HepG2 (cell line): ENCODE measurements around the gene CCT7. TPM values are rescaled to one million over a fixed set of nuclear protein-coding genes. Genes with fewer than 3 reads are reported as not detected.

ENCODE experiments used
- ATAC-seq: fragments of 200-7000 bp; cut with Tn5 transposase; 3 replicates; pipeline ENCODE4 v1.9.1; 2020; ENCODE audit warnings: mild to moderate bottlenecking, moderate library complexity
- BruUV-seq: library from RNA; stranded (reverse); fragments of 400-500 nt; replicated peaks from 2 replicates; lab custom pipeline; 2021; lab: Mats Ljungman, UMichigan
- CTCF ChIA-PET: fragments of 300-600 bp; formaldehyde crosslinking; extraction: SDS; loops from one replicate; lab custom pipeline; 2021; ENCODE audit warnings: low total read pairs, inconsistent platforms, low intra/inter-chr PET ratio; lab: Yijun Ruan, JAX
- POLR2A ChIA-PET: fragments of 350-600 bp; sonication (Branson Sonifier 250); formaldehyde crosslinking; loops from one replicate; lab custom pipeline; 2020; ENCODE audit warnings: antibody characterized with exemption, inconsistent platforms; lab: Yijun Ruan, JAX
- DNase-seq: peaks from one replicate; pipeline ENCODE4 v3.0.0-alpha.2; 2015; ENCODE audit warnings: low spot score
- FAIRE-seq: peaks from 3 replicates; lab custom pipeline; 2011; peaks lifted over from hg19 to GRCh38; lab: Jason Lieb, UNC
- H2AFZ ChIP-seq: one replicate; pipeline ENCODE4 v1.6.1; 2011; ENCODE audit warnings: low read length, inconsistent platforms
- H3K27ac ChIP-seq: fragments of 300-600 bp; 3 replicates; pipeline ENCODE4 v1.8.0; 2011; ENCODE audit warnings: mixed run types, mild to moderate bottlenecking, mixed read lengths, low read length, inconsistent platforms; ENCODE audit not compliant: insufficient read depth; ENCODE audit errors: extremely low read length
- H3K27me3 ChIP-seq, 2 experiments: fragments of 200-600 bp in 1 of 2; 2 replicates in 1 of 2; 3 replicates in 1 of 2; pipeline versions ENCODE4 v1.6.0 to v1.8.0; 2011; ENCODE audit warnings: low read length in 2 of 2, mild to moderate bottlenecking in 2 of 2, moderate library complexity in 2 of 2, inconsistent platforms in 1 of 2; ENCODE audit not compliant: insufficient read depth in 2 of 2, control insufficient read depth in 1 of 2
- H3K36me3 ChIP-seq, 2 experiments: fragments of 200-600 bp in 1 of 2; replicated peaks in 1 of 2; 2 replicates in 1 of 2; 3 replicates in 1 of 2; pipeline versions ENCODE4 v1.5.1 to v1.8.0; 2011; ENCODE audit warnings: low read length in 2 of 2, inconsistent platforms in 1 of 2; ENCODE audit not compliant: insufficient read depth in 2 of 2, control insufficient read depth in 1 of 2
- H3K4me1 ChIP-seq: 2 replicates; pipeline ENCODE4 v1.5.1; 2012; ENCODE audit warnings: low read length, inconsistent platforms; ENCODE audit not compliant: insufficient read depth
- H3K4me2 ChIP-seq: 2 replicates; pipeline ENCODE4 v1.6.0; 2011; ENCODE audit warnings: low read depth, low read length, inconsistent platforms
- H3K4me3 ChIP-seq, 3 experiments: fragments of 200-600 bp in 1 of 3; sonication (generic), shearing (Covaris generic) in 1 of 3; replicated peaks in 1 of 3; 2 replicates each; pipeline ENCODE4 v1.5.1; 2011 to 2016; ENCODE audit warnings: low read length in 3 of 3, inconsistent platforms in 2 of 3, low read depth in 2 of 3, mild to moderate bottlenecking in 2 of 3, control low read depth in 1 of 3, mixed read lengths in 1 of 3; ENCODE audit not compliant: insufficient read depth in 1 of 3
- H3K79me2 ChIP-seq: one replicate; pipeline ENCODE4 v1.6.1; 2011; ENCODE audit warnings: low read length, inconsistent platforms; ENCODE audit not compliant: insufficient read depth
- H3K9ac ChIP-seq: 2 replicates; pipeline ENCODE4 v1.6.0; 2011; ENCODE audit warnings: mild to moderate bottlenecking, low read depth, low read length, inconsistent platforms; ENCODE audit not compliant: insufficient read depth
- H3K9me3 ChIP-seq: 2 replicates; pipeline ENCODE4 v1.5.1; 2012; ENCODE audit warnings: mild to moderate bottlenecking, low read length
- H4K20me1 ChIP-seq: 2 replicates; pipeline ENCODE4 v1.6.0; 2011; ENCODE audit warnings: inconsistent platforms, mild to moderate bottlenecking, low read length, moderate library complexity; ENCODE audit not compliant: insufficient read depth
- ELF4 ChIP-seq: sonication (generic); formaldehyde crosslinking; IDR thresholded peaks from 2 replicates; pipeline ENCODE4 v1.5.0; 2020; ENCODE audit warnings: missing genetic modification reagents, mild to moderate bottlenecking, moderate library complexity, borderline replicate concordance
- ISX ChIP-seq: sonication (generic); formaldehyde crosslinking; conservative IDR thresholded peaks from 2 replicates; pipeline ENCODE4 v1.5.0; 2020; ENCODE audit warnings: missing genetic modification reagents
- MYNN ChIP-seq: sonication (generic); formaldehyde crosslinking; IDR thresholded peaks from 2 replicates; pipeline ENCODE4 v1.4.0; 2020; ENCODE audit warnings: mild to moderate bottlenecking, low read depth, missing genetic modification reagents
- SATB2 ChIP-seq: sonication (generic); formaldehyde crosslinking; IDR thresholded peaks from 2 replicates; pipeline ENCODE4 v1.5.0; 2020; ENCODE audit warnings: missing genetic modification reagents
- SCMH1 ChIP-seq: sonication (generic); formaldehyde crosslinking; IDR thresholded peaks from 2 replicates; pipeline ENCODE4 v1.9.0; 2021; ENCODE audit warnings: missing genetic modification reagents, mild to moderate bottlenecking, borderline replicate concordance
- SIX4 ChIP-seq: sonication (generic); formaldehyde crosslinking; IDR thresholded peaks from 2 replicates; pipeline ENCODE4 v1.4.0; 2020; ENCODE audit warnings: missing genetic modification reagents
- USF2 ChIP-seq, 2 experiments: sonication (generic) in 1 of 2; formaldehyde crosslinking in 1 of 2; IDR thresholded peaks; 2 replicates each; pipeline versions ENCODE4 v1.5.1 to v1.6.1; 2011 to 2020; ENCODE audit warnings: borderline replicate concordance in 1 of 2, low read depth in 1 of 2, low read length in 1 of 2, mild to moderate bottlenecking in 1 of 2, missing genetic modification reagents in 1 of 2, moderate library complexity in 1 of 2
- ZNF547 ChIP-seq: sonication (generic); formaldehyde crosslinking; IDR thresholded peaks from 2 replicates; pipeline ENCODE4 v1.5.1; 2020; ENCODE audit warnings: mild to moderate bottlenecking, missing genetic modification reagents
- WGBS: methylation state at CpG from one replicate; pipeline ENCODE4 v1.1.6; 2017; ENCODE audit warnings: low lambda C conversion rate; 5-methylcytosine and 5-hydroxymethylcytosine counted together
- in situ Hi-C: cut with HindIII; loops from 2 replicates; pipeline ENCODE4 v1.10.0; 2017; ENCODE audit warnings: low pct_unique_long_range_greater_than_20kb; ENCODE audit not compliant: extremely low pct_ligation_motif_present
- intact Hi-C: fragments of 100-400 bp; cut with micrococcal nuclease; formaldehyde crosslinking; loops from one replicate; pipeline ENCODE4 v1.10.0; 2022; ENCODE audit not compliant: unreplicated experiment
- polyA plus RNA-seq, 8 experiments: library from polyadenylated mRNA; depleted of rRNA in 3 of 8; stranded (reverse) in 7 of 8; unstranded in 1 of 8; fragments of >200 nt; fragmentation: Illumina TruSeq in 4 of 8; extraction: Trizol in 4 of 8; gene quantifications; 2 replicates each; pipeline versions ENCODE4 v1.2.1 to v1.2.3, GENCODE V29; 2011 to 2016; ENCODE audit warnings: low read depth in 4 of 8, missing spikeins in 1 of 8, mixed read lengths in 1 of 8; ENCODE audit not compliant: insufficient read depth in 1 of 8
- total RNA-seq, 5 experiments: library from RNA; depleted of rRNA; stranded (reverse); fragments of >200 nt; fragmentation: Illumina TruSeq; extraction: Trizol; gene quantifications; 2 replicates each; pipeline ENCODE4 v1.2.3, GENCODE V29; 2016; ENCODE audit warnings: low read depth in 1 of 5
- TF ChIP-seq, protein P1 (sequence below): sonication (generic); formaldehyde crosslinking; IDR thresholded peaks from 2 replicates; pipeline ENCODE4 v1.4.0; 2020; ENCODE audit warnings: mild to moderate bottlenecking, missing genetic modification reagents
- TF ChIP-seq, protein P2 (sequence below): sonication (generic); formaldehyde crosslinking; IDR thresholded peaks from 2 replicates; pipeline ENCODE4 v1.8.0; 2022; ENCODE audit warnings: mild to moderate bottlenecking, missing genetic modification reagents, moderate library complexity

Gene CCT7
- total and polyA plus RNA-seq, 2 of the 13 experiments (the other 11 are each of a cell fraction or from before 2014, with no cell fraction given), result 347 to 517 TPM

DNA sequence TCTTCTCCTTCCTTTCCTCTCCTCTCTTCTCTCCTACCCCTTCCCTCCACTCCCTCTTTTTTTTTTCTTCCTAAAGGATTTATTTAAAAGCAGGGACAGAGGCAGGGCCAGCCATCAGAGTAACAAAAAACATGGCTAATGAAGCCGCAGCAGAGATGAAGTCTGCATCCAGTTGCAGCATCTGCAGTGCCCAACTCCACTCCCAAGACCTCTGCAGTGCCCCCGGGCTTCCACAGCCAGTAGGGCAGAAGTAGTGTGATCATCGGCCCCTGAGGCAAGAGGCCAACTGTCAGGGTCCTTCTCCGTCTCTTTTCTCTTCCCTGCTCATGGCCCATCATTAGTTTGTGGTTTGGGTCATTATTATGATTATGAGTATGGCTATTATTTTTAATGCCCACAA is 63.5 kb downstream of the CCT7 start:
- 12% methylated on average over 4 of the region's 4 CpGs for WGBS
- Histone ChIP-seq H3K4me2 (no peak overlapping the region), H3K9ac (no peak overlapping the region), H3K4me3 (no peak overlapping the region), H3K79me2 (no peaks in the 10 kb centered on the region), H3K27ac (no peak overlapping the region), H2AFZ (no peak overlapping the region)
- POLR2A ChIA-PET, result no interaction called here
- BruUV-seq, result no TSS peak
- DNase-seq, result no peak
- no peak for FAIRE-seq
- TF ChIP-seq ELF4 (CRISPR knock-in tag), result no peak
- TF ChIP-seq SATB2 (CRISPR knock-in tag), result no peak
- TF ChIP-seq ZNF547 (CRISPR knock-in tag), result no peak
- TF ChIP-seq SIX4, result no peak
- TF ChIP-seq, all 625 proteins: peak for 0
- ATAC-seq, result no peak
- CTCF ChIA-PET, result no interaction called here
- Histone ChIP-seq H3K36me3 (no peaks in the 10 kb centered on the region), H3K27me3 (peaks cover 5 to 66% of the 10 kb centered on the region in 2 experiments; a peak in 4 of 5 replicates), H4K20me1 (no peaks in the 10 kb centered on the region; the same call in 1 of the 2 replicates), H3K9me3 (no peaks in the 10 kb centered on the region), H3K4me1 (peaks cover 5% of the 10 kb centered on the region; the same call in 1 of the 2 replicates)
- intact Hi-C loops (no loop called here), in situ Hi-C loops (no loop called here)

- CTCF ChIA-PET, result no interaction called here
- in situ Hi-C loops (no loop called here), intact Hi-C loops (no loop called here)
- DNase-seq, result no peak
- H3K36me3 ChIP-seq, result no peaks in the 10 kb centered on the region
- H3K27ac ChIP-seq, result no peak overlapping the region
- H2AFZ ChIP-seq, result no peak overlapping the region
- no peak overlapping the region for H3K9ac ChIP-seq
- ATAC-seq, result no peak
- no peaks in the 10 kb centered on the region for H4K20me1 ChIP-seq
- H3K9me3 ChIP-seq, result no peaks in the 10 kb centered on the region
- 13% methylated on average over 3 of the region's 3 CpGs for WGBS
- H3K4me1 ChIP-seq, result no peaks in the 10 kb centered on the region
- no TSS peak for BruUV-seq
- H3K79me2 ChIP-seq, result no peaks in the 10 kb centered on the region
- FAIRE-seq, result no peak
- H3K27me3 ChIP-seq, result peaks cover 0 to 42% of the 10 kb centered on the region in 2 experiments; a peak in 4 of 5 replicates
- POLR2A ChIA-PET, result no interaction called here
- no peak overlapping the region for H3K4me2 ChIP-seq
- H3K4me3 ChIP-seq, result no peak overlapping the region
- no peak for TF ChIP-seq SCMH1 (CRISPR knock-in tag)
- no peak for TF ChIP-seq USF2 (IDR thresholded peaks at IDR 0.05; ENCODE audit: low read depth, low read length)
- TF ChIP-seq USF2 (CRISPR knock-in tag; IDR thresholded peaks at IDR 0.05; ENCODE audit: borderline replicate concordance), result no peak
- no peak for TF ChIP-seq ISX (CRISPR knock-in tag)
- TF ChIP-seq, protein P1, sequence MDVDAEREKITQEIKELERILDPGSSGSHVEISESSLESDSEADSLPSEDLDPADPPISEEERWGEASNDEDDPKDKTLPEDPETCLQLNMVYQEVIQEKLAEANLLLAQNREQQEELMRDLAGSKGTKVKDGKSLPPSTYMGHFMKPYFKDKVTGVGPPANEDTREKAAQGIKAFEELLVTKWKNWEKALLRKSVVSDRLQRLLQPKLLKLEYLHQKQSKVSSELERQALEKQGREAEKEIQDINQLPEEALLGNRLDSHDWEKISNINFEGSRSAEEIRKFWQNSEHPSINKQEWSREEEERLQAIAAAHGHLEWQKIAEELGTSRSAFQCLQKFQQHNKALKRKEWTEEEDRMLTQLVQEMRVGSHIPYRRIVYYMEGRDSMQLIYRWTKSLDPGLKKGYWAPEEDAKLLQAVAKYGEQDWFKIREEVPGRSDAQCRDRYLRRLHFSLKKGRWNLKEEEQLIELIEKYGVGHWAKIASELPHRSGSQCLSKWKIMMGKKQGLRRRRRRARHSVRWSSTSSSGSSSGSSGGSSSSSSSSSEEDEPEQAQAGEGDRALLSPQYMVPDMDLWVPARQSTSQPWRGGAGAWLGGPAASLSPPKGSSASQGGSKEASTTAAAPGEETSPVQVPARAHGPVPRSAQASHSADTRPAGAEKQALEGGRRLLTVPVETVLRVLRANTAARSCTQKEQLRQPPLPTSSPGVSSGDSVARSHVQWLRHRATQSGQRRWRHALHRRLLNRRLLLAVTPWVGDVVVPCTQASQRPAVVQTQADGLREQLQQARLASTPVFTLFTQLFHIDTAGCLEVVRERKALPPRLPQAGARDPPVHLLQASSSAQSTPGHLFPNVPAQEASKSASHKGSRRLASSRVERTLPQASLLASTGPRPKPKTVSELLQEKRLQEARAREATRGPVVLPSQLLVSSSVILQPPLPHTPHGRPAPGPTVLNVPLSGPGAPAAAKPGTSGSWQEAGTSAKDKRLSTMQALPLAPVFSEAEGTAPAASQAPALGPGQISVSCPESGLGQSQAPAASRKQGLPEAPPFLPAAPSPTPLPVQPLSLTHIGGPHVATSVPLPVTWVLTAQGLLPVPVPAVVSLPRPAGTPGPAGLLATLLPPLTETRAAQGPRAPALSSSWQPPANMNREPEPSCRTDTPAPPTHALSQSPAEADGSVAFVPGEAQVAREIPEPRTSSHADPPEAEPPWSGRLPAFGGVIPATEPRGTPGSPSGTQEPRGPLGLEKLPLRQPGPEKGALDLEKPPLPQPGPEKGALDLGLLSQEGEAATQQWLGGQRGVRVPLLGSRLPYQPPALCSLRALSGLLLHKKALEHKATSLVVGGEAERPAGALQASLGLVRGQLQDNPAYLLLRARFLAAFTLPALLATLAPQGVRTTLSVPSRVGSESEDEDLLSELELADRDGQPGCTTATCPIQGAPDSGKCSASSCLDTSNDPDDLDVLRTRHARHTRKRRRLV (CRISPR knock-in tag), result no peak
- TF ChIP-seq MYNN (CRISPR knock-in tag), result no peak
- TF ChIP-seq, protein P2, sequence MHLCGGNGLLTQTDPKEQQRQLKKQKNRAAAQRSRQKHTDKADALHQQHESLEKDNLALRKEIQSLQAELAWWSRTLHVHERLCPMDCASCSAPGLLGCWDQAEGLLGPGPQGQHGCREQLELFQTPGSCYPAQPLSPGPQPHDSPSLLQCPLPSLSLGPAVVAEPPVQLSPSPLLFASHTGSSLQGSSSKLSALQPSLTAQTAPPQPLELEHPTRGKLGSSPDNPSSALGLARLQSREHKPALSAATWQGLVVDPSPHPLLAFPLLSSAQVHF (CRISPR knock-in tag), result no peak
Measured at GRCh38 chr2:73300926-73301325, 66.8 kb downstream of the CCT7 start.
